AG09309 (cell line): ENCODE data around the gene OSBPL10.

Source experiments
- DNase-seq: peaks from one replicate; pipeline ENCODE4 v3.0.0-alpha.2; 2010; ENCODE audit warnings: low read depth
- H3K4me3 ChIP-seq: 2 replicates; pipeline ENCODE4 v1.5.1; 2011; ENCODE audit warnings: mild to moderate bottlenecking, low read depth, low read length, moderate library complexity; ENCODE audit not compliant: control insufficient read depth
- TF ChIP-seq, protein P1 (sequence below): IDR thresholded peaks from 2 replicates; pipeline ENCODE4 v1.5.1; 2011; ENCODE audit warnings: mild to moderate bottlenecking, low read depth, low read length, inconsistent platforms; ENCODE audit not compliant: insufficient read depth, control insufficient read depth; ENCODE audit errors: missing control alignments

Gene OSBPL10

DNA sequence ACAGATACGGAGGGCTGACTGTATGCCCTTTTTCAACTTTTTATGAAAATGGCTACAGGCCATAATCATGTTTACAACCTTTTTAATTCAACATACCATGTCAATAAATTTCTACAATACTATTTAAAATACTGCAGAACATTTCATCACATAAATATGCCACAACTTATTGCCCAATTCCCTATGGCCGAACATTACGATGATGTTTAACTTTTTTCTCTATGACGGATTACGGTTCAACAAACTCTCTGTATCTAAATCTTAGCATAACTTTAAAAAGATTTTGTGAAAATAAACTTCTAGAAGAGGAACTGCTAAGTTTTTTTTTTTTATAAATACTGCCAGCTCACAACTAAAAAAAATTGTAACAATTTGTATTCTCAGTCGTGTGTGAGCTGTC lies 220.4 kb downstream of the OSBPL10 start:
- TF ChIP-seq, protein P1, sequence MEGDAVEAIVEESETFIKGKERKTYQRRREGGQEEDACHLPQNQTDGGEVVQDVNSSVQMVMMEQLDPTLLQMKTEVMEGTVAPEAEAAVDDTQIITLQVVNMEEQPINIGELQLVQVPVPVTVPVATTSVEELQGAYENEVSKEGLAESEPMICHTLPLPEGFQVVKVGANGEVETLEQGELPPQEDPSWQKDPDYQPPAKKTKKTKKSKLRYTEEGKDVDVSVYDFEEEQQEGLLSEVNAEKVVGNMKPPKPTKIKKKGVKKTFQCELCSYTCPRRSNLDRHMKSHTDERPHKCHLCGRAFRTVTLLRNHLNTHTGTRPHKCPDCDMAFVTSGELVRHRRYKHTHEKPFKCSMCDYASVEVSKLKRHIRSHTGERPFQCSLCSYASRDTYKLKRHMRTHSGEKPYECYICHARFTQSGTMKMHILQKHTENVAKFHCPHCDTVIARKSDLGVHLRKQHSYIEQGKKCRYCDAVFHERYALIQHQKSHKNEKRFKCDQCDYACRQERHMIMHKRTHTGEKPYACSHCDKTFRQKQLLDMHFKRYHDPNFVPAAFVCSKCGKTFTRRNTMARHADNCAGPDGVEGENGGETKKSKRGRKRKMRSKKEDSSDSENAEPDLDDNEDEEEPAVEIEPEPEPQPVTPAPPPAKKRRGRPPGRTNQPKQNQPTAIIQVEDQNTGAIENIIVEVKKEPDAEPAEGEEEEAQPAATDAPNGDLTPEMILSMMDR = no peak
- DNase-seq = no peak
- H3K4me3 ChIP-seq = no peak overlapping the region

- H3K4me3 ChIP-seq = no peak overlapping the region
- TF ChIP-seq, protein P1 = no peak
Observed at GRCh38 chr3:31758322-31758965, 222.6 kb downstream of the OSBPL10 start.

DNA sequence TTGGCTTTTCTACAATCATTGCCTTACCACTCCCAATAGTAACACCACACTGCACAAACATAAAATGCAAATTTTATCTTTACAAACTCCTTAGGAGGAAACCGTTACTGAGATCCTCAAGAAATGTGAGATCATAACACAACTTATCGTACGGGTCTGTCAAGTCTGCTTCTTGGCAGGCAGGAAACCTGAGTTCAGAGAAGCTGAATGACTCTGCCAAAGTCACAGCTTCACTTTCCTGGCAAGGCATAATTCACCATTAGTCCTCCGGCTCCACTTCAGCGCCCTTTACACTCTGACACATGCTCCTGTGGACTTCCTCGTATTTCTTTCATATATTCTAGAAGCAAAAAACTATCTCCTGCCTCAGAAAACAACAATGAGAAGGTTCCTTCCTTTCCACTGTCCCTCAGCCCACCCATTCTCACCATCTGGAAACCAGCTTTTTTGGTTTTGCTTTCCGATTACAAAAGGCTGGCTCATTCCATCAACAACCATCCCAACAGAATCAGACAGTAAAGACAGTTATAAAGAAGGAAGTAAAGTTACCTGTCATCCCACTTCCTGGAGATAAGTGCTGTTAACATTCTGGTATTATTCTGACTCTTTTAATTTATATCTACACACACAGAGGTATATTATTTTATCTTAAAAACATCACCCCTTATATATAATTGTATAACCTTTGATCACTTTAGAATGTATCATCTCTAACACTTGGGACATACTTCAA lies 225.0 kb downstream of the OSBPL10 start:
- DNase-seq = no peak
- no peak overlapping the region for H3K4me3 ChIP-seq
- TF ChIP-seq, protein P1 = no peak

More at GRCh38 chr3:31758322-31758965, 222.6 kb downstream of the OSBPL10 start:
- no peak for DNase-seq

DNA sequence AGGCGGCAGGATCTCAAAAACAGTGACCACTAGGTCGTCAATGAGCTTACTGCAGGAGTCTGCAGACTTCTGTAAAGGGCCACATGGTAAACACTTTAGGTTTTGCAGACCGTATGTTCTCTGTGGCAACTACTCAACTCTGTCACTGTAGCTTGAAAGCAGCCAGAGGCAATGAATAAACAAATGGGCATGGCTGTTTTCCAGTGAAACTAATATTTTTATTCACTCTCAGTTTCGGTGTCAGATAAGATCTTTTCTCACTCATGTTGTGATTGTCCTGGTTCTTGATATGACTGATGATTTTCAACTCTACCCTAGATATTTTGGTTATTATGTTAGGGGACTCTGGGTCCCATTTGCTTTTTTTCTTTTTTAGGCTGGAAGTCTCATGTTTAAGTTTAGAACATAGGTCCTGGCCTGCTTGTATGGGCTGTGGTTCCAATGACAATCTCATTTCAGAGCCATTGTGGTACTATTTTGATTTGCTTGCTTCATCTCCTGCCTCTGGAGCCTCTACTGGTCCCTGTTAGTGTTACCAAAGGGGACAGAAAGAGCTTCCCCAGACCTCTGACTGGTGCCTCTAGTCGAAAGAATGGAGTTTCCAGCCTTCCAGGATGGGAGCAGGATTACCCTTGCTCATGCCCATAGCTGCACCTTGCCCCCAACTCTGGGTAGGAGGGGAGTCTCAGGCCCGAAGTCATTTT lies 226.3 kb downstream of the OSBPL10 start:
- no peak for DNase-seq
- no peak overlapping the region for H3K4me3 ChIP-seq
- TF ChIP-seq, protein P1 = no peak

DNA sequence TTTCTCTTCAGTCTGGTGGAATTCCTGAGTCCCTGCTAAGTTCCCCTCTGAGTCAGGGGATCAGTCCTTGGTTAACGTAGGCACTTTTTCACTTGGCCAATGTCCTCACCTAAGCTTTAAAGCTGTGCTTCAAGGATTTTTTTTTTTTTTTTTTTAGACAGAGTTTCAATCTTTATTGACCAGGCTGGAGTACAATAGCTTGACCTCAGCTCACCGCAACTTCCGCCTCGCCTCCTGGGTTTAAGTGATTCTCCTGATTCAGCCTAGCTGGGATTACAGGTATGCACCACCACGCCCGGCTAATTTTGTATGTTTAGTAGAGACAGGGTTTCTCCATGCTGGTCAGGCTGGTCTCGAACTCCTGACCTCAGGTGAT lies 228.0 kb downstream of the OSBPL10 start:
- DNase-seq = no peak
- TF ChIP-seq, protein P1 = no peak
- H3K4me3 ChIP-seq = no peak overlapping the region

DNA sequence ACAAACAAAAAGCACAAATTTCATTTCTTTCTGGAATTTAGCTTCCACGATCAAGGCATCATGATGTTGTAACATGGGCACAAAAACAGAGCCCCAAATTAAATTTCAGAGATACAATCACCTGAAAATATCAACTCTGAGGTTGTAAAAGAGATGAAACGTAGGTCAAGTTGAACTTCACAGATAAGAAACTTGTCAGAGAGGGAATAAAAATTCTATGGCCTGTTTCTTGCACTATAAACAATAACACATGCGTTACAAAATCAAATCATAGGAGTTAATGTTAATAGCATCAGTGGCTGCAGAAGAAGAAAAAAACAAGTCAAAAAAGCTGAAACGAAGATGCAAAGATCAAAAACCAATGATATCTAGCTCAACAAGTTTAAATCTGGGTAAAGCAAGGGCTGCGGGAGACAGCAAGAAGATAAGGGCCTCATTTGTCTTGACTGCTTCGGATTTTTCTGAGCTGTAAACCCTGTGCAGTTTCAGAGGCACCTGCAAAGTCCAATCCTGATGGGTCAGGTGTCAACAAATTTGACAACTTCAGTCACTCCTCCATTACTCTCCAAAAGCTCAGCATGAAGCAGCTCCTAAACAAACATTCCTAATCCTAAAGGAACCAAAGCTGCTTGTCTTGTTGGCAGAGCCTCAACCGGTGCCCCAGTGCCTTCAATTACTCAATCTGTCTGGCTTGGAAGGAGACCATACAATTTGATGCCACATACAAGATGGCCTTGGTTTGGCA lies 228.6 kb downstream of the OSBPL10 start:
- no peak for DNase-seq
- TF ChIP-seq, protein P1 = no peak
- H3K4me3 ChIP-seq = no peak overlapping the region
